CD4-positive, alpha-beta T cell treated with Interleukin-10 for 1 hour (primary cell): ENCODE measurements around the gene PER1.

ENCODE experiments used
- DNase-seq: peaks from one replicate; pipeline ENCODE4 v3.0.0-alpha.2; 2020

PER1 gene

DNA sequence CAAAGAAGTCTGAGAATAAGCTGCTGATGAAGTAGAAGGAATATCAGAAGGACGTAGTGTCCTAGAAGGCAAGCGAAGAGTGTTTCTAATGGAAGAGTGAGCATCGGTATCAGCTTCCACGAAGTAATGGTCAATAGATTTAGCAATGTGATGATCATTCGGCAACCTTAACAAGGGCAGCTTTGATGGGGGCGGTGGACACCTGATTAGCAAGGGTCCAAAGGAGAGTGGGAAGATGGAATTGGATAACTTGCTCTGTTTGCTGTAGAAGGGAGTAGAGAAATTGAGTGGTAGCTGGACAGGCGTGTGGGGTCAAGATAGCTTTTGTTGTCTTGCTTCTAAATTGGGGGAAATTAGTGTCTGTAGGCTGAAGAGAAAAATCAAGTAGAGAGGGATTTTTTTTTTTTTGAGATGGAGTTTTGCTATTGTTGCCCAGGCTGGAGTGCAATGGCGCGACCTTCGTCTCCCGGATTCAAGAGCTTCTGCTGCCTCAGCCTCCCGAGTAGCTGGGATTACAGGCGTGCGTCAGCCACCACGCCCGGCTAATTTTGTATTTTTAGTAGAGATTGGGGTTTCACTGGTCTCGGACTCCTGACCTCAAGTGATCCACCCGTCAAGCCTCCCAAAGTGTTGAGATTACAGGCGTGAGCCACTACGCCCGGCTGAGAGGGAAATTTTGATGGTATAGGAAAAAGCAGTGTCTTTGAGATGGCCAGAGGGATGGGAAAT is 14.4 kb downstream of the PER1 start:
- peak; percentile 15 for DNase-seq

DNA sequence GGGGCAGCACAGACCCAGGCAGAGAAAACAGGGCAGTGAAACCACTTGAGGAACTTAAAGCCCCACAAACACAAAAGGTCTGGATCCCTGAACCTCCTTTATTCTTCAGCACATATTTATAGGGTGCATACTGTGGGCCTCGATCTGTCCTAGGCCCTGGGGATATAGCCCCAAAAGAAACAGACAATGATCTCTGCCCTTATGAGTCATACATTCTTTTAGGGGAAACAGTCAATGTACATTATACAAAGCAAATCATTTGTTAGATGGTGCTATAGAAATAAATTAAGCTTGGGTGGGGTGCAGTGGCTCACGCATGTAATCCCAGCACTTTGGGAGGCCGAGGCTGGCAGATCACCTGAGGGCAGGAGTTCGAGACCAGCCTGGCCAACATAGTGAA is 18.3 kb downstream of the PER1 start:
- DNase-seq = no peak

DNA sequence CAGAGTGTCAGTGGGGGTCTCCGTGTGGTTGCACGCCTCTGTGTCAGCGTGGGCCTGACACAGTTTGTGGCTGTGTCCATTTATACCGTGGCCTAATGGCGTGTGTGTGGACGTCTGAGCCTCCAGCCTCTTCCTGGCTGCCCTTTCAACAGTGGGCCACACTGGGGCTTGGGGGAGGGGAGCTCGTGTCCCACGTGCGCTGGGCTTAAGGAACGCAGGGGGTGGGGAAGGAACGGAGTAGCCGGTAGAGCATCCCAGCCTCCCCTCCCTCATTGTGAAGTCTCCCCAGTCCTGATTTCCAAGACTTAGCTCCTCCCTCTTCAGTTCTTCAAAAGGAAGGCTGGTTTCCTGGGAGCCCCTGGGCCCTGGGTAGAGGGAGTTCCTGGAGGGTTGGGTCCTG is 18.8 kb downstream of the PER1 start:
- no peak for DNase-seq

DNA sequence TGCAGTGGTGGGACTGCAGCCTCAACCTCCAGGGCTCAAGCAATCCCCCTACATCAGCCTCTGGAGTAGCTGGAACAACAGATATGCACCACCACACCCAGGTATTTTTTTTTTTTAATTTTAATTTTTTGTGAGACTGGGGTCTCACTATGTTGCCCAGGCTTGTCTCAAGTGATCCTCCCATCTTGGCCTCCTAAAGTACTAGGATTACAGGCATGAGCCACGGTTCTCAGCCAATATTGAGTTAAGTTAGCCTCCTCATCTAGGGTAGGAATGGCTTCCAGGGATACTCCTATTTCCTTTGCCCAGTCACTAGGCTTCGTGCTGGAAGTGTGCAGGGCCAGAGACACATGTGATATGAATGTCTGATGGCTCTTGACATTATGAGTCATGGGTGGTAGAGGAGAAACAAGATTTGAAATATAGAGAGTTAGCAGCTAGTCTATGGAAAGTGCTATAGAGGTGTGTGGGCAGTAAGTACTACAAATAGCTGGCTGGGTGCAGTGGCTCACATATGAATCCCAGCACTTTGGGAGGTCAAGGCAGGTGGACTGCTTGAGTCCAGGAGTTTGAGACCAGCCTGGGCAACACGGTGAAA is 20.3 kb downstream of the PER1 start:
- no peak for DNase-seq

DNA sequence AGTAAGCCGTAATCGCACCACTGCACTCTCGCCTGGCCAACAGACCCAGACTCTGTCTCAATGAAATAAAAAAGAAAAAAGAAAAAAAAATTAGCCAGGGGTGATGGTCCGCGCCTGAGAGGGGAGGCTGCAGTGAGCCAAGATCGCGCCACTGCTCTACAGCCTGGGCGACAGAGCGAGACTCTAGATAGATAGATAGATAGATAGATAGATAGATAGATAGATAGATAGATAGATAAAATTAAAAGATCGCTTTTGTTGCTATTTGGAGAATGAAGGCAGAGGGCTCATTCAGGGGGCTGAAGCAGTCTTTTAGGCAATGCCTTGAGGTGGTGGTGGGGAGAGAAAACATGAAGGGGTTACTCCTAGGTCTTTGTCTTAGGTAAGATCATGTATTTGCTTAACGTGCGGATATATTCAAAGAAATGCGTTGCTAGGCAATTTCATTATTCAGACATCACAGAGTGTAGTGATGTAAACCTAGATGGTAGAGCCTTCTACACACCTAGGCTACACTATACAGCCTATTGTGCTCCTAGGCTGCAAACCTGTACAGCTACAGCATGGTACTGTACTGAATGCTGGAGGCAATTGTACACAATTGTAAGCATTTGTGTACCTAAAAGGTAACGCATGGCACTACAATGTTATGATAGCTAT is 23.9 kb downstream of the PER1 start:
- no peak for DNase-seq

DNA sequence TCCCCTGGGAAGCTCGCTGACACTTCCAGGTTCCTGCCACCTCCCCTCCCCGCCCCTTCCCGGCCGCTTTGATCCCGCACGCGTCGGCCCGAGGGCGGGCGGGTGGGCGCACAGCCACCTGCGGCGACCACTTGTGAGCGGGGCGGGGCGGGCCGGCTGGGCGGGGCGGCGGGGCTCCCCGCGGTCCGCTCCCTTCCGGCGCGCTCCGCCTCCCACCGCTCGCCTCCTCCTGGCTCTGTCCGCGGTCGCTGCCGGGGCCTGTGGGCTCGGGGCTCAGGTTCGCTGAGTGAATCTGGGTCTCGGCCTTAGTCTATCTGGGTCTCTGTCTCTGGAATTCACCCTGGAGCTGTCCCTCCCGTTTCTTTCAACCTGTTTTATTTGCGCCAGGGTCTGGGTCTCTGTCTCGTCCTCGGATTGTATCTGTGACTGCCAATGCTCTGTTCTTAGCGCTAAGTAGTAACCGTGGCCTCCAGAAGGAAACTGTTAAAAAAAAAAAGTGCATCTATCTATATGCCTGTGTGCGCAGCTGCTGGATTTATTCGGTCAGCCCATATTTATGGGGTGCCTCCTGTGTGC is 25.6 kb downstream of the PER1 start:
- DNase-seq = peak; percentile 60

DNA sequence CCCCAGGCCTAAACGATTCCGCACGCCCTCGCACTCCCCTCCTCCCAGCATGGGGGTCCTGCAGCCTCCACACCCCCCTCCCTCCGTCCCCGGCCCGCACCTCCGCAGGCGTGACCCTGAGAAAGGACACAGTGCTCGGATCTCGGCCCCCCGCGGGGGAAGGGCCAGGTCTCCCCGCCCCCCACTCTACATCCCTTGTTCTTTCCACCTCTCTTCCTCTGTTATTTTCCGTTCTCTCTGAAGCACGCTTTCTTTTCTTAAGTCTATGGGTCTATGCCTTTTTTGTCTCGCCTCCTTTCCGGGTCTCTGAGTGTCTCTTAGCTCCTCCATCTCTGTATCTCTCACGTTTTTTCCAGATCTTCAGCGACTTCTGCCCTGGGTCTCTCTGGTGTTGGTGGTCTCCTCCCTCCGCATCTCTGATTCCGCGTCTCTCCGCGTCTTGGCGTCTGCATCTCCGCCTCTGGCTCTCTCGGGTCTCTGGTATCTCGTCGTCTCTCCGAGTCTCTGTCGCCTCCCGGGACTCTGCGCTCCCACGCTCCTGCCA is 26.2 kb downstream of the PER1 start:
- DNase-seq = no peak

DNA sequence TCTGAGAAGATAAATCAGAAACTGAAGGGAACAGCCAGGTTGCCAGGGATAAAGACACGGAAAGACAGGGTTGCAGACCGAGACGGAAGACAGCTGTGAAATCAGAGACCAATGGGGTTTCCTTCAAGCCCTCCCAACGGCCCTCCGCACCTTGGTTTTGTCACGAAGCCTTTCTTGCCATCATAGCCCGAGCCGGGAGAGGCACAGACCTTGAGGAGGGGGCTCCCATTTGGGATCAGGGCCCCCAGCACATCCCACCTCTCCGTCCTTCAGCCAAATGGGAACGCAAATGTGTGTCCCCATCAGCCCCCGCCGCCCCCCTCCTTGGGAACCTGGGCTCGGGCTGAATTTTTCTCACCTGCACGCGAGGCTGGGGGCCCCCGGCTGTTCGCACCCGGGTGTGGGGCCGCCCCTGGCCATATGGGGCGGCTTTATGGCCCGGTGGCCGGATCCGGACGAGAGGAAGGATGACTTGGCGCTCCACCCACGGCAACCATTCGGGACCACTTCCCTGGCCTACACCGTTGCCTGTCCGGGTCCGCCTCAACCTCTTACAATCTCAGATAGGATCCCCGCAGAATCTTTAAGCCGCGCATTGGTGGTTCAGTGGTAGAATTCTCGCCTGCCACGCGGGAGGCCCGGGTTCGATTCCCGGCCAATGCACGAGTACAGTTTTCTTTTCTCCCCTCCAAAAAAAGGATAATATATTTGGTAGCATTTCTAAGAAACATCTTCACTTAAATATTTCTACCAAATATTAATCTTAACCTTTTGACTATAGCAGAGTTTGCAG is 26.9 kb downstream of the PER1 start:
- DNase-seq = peak; percentile 92

DNA sequence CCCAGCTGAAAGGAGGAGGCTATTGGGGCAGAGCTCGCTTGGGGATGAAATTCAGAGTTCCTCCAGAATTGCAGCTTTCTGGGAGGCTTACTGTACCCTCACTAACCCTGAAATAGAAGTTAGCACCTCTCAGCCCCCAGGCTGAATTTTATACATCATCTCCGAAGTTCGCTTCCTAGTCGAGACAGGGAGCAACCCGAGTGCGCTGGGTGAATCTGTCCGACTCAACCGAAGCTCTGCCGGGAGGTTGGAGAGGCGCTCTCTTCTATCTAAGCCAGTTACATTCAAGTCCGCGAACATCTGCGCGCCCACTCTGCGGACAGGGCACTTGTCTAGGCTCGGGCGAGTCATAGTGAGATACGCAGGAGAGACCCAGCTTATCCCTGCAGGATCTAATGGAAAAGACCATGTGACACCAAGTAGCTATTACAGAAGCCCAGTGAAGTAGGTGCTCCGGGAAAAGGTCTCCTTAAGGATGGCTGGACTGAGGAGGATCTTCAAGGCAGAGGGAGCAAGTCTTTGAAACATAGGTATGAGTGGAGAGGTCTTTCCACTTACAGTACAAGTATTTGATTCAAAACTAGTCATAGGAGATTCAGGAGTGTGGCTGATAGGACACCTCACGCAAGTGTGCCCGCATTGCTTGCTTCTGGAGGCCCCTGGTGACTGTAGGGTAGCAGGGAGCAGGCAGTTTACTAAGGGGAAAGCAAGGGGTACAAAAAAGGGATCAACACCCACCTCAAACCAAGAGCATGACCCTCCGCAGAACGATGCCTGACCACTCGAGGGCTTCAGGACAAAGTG is 27.7 kb downstream of the PER1 start:
- DNase-seq = peak; percentile 25

DNA sequence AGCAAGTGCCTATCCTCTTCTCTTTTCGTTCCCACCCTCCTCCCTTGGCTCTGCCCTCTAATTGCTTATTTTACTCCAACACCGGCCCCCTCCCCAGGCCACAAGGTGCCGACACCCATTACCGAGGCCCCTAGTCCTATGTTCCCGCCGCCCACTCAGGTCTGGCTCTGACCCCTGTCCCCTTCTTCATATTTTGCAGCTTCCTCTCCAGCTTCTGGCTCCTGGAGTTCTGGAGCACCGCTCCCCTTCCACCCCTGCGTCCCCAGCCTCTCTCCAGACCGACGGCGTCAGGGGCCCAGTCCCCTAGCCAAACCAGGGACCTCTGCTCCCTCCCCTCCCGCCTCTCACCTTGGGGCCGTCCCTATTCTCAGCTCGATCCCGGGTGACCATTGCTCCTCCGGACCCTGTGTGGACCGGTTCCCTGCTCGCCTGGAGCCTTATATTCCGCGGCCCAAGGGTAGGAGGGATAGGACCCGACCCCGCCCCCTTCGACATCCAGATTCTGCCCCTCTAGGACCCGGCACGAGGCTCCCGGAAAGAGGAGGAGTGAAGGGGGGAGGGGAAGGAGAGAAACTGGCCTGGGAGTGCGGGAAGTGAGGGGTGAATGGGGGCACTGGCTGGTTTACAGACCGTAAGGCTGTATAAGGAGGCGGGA is 28.4 kb downstream of the PER1 start, which contains the start of gene HES7:
Gene HES7, minus strand, starts transcription at position 412 of the 655 bp plus-strand sequence. Its CDS starts 22 bp downstream, at position 390.
- DNase-seq = peak; percentile 14

DNA sequence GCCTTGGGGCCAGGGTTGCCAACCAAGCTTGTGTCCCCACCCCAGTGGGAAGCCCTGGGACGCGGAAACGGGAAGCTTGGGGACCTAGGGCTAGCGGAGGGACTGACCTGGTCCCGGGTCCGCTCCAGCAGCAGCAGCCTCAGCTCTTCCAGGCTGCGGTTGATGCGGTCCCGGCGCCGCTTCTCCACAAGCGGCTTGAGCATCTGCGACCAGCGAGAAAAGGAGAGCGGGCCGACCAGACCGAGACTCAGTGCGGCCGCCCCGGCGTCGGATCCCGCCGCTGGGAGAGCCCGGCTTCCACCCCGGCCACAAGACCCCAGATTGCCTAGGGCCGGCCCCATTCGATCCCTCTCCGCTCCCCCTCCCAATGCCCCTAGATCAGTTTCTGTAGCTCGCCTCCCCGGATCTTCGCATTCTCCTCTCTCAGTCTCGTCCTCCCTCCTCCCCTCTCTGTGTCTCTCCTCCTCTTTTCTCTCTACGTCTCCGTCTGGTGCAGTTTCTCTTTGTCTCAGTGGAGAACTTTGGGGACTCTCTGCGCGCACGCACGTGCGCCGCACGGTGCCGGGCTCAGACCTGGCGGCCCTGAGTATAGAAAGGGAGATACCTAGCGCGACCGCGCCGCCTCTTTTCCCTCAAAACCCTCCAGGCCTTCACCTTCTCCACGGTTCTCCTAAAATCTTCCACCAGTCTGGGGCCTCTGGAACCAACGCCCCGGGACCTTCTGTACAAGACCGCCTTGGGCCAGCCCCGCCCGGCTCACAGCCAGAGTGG is 29.1 kb downstream of the PER1 start:
- DNase-seq = peak; percentile 53

DNA sequence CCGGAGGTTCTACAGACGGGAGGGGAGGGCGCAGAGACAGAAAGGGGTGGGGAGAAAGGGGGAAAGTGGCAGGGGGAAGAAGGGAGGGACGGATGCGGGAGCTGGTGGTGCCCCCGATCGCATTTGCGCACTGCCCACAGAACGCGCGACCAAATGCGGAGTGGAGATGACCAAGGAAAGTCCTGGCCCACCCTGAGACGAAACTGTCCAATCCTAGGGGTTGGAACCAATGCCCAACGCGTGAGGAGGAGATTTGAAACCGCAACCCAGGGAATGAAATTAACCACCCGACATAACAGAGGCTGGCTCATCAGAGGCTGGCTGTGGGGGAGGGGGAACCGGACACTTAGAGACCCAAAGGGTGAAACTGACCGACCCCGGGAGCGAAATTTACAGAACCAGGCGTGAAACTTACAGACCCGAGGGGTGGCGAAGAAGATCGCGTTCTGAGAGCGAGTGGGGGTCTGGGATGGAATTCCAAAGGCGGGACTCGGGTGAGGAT is 29.7 kb downstream of the PER1 start:
- DNase-seq = no peak

DNA sequence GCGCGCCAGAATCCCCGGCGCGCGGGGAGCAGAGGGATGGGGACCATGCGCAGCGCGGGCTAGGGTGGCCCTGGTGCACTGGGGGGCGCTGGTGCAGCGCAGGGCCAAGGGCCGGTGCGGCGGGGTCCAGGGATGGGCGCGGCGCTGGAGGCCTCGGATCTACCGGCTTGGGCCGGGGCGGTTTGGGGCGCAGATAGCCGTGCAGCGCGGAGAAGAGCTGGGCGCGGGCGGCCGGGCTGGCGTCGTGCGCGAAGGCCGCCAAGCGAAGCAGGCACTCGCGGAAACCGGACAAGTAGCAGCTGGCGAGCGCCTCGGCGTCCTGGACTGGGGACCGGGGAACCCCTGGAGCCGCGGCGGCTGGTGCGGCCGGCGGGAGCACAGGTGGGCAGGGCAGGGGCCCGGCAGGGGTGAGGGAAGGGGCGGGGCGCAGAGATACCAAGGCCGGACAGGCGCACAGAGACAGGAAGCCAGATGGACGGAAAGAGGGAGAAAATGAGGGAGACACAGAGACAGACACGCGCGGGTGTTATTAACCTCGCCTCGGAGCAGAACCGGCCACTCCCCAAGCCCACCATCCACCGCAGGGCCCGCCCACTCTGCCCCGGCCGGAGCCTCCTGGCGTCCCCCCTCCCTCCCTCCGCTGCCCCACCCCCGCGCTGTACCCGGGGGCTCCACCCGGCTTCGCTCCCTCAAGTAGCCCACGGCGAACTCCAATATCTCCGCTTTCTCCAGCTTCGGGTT is 30.4 kb downstream of the PER1 start:
- peak; percentile 55 for DNase-seq

DNA sequence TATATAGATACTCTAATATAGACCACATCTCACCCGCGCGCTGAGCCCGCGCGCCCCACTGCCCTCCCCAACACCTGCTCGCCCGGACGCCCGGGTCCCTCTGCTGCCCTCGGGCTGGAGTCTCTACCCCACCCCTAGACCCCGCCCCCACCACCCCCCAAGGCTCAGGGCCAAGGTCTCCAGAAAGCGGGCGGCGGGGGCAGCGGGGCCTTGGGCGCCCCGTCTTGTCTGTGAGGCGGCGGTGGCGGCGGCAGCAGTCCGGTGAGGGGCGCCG is 30.9 kb downstream of the PER1 start:
- no peak for DNase-seq

DNA sequence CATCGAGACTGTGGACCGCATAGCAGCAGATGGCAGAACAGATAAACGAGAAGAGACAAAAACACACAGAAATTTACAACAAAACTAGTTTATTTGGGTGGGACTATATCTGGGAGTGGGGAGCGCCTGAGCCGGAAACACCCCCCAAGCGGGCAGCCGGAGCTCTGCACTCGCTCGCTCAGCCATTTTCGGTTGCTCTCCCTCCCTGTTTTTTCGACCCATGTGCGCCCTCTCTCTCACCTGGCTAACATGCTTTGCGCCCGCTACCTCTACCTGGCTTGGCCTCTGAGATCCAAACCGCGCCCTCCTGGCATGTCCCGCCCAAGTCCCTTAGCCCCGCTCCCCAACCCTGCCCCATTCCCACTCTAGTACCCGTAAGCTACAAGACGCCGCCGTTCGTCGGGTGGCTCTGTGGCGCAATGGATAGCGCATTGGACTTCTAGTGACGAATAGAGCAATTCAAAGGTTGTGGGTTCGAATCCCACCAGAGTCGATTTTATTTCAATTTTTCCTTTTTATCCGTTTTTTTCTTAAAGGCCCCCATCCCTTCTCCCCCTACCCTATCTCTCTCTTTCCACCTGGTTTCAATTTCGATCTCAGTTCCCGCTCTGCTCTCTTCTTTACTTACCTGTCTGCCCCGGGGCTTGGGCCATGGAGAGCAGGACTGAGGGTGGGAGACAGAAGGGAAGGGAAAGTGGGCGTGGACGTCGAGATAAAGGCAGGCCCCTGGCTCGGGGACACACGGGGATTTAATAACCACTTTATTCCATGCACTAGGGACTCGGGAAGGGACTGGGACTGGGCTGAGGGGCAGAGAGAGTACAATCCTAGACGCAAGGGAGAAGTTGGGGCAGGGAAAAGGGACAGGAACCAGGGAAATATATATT is 31.4 kb downstream of the PER1 start:
- peak; percentile 75 for DNase-seq

DNA sequence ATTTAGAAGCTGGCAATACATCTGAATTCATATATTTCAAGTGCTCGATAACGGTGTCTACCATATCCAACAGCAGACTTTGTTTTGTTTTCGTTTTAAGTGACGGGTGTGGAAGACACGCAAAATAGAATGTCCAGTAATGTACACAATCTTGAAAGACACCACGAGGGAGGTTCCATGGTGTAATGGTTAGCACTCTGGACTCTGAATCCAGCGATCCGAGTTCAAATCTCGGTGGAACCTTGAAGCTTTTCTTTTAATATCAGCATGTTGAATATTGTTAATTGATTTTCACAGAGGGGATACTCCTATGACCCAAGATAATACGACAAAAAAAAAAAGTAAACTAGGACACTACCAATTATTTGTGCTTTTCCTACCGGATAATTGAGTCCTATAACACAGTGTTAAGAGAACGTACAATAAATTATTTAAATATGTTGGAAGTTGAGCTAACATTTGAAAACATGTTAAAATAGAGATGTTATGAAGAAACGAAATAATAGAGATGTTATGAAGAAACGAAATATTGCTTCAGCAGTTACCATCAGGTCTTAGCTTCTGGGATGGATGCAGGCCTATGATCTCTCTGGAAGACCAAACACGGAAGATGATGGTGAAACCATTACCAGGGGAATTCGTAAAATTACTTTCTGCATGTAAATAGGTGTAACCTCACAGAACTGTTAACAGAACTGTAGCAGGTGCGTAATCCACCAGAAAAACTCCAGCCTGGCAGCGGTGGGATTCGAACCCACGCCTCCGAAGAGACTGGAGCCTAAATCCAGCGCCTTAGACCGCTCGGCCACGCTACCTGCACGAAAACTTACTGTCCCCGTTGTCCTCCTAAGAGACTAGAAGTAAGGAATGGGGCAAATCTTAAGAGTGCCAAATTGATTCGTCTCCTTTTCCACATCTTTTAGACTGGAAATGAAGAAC is 32.4 kb downstream of the PER1 start:
- DNase-seq = peak; percentile 94

DNA sequence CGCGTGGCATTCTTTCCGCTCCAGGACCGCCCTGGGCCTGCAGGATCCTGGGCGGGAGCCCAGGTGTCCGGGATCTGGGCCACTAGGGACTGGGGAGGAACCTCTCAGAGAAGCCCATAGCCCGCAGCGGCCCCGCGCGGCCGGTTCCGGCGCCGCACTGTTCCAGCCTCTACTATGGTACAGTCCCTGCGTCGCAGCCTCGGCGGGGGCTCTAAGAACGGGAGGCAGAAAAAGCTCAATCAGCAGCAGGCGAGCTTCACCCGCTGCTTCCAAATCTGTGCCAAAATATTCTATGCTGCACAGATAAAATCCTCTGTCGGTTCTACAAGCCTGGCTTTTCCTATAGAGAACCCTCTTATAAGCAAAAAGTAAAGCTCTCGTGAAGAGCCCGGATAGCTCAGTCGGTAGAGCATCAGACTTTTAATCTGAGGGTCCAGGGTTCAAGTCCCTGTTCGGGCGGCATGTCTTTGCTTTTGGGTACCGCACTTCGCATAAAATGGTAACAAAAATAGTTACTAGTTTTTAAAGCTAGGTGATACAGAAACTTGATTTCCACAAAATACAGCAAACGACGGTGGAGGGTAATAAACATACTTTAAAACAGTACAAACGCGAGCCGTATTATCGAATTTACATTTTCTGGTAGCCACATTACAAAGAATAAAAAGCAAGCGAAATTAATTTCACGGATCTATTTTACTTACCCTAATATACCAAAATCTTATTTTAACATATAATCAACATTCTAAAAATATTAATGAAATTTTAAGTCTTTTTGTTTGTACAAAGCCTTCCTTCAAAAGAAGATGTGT is 33.2 kb downstream of the PER1 start:
- peak; percentile 90 for DNase-seq
